DMS53 treated with DMSO at 0.1 percent for 48 hours (cell line): ENCODE measurements around the gene CYB5A.
A peak's percentile ranks its signal among the peaks of the same experiment; 100 is the strongest.

Source experiments
- DNase-seq: peaks from one replicate; lab custom pipeline; 2025; ENCODE audit not compliant: unreplicated experiment; lab: John Stamatoyannopoulos, UW

The CYB5A gene

GRCh38 chr18:74278983-74279382 is 12.8 kb downstream of the CYB5A start:
- DNase-seq: no peak

DNA sequence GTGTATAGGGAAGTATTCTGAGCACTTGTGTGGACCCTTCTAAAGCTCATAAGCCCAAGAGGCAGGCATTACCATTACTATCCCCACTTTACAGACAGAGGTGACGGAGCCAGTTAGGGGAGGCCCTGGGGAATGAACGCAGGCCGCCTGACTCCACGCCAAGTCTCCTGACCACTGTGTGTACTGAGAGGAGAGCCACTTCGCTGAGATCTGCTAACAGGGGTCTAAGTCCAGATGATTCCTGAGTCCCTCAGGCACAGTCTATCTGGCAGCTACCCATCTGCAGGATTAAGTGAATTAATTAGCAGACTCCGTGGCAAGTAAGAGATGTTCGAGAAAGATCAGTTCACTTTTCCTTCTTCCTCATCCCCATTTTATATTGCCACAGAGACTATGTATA is 13.7 kb downstream of the CYB5A start:
- DNase-seq: no peak

DNA sequence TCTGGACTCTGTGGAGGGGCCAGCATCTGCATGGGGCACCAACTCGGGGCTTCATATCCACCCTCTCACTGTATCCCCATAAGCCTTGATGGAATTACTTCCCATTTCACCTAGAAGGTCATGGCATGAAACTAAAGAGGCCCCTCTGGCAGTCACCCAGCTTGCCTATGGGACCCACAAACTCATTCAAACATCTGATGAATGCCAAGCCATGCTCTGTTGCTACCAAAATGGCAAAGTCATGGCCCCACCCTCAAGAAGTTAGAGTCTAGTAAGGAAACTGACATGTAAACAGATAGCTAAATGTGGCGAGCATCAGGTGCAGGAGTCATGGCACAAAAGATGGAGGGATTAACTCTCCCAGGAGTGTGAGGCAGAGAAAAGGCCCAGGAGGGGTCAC is 14.5 kb downstream of the CYB5A start:
- DNase-seq: no peak

- DNase-seq: no peak
Observed at GRCh38 chr18:74276609-74277008, 15.2 kb downstream of the CYB5A start.

DNA sequence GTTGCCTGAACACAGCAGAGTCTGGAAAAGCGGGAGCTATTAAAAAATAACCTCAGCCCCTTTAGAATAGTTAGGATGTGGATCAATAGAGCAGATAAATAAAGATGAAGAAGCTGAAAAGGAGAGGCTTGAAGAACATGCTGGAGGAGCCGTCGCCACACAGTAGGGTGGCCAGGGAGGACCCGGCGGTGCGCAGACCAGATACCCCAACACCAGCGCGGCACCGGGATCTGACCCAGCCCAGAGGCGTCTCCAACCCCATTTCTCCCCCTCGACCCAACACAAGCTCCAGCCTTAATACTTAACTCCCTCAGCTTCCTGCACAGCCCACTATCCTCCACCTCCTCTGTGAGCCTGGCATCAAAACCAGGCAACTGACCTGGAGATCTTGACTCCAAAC is 16.0 kb downstream of the CYB5A start:
- DNase-seq: no peak

- no peak for DNase-seq
Observed at GRCh38 chr18:74274700-74275099, 17.1 kb downstream of the CYB5A start.

DNA sequence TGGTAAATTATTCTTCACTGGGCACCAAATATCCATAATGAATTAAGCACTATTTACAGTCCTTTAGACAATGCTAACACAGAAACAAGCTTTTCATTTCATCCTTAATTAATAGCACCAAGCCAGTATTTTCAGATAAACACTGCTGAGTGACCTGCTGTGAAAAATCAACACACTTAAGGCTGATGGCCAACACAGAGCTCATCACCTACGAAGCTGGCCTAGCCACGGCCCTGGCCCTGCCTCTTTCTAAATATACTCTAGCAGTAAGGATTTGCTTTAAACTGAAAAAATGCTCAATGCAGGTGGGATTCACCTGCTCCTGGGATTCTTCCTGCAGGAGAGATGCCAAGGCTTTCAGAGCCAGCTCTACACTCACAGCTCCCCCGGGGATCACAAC is 18.4 kb downstream of the CYB5A start:
- DNase-seq: peak; percentile 35

GRCh38 chr18:74271635-74272034 is 20.1 kb downstream of the CYB5A start:
- no peak for DNase-seq

GRCh38 chr18:74268933-74269620 is 22.7 kb downstream of the CYB5A start:
- DNase-seq: no peak

GRCh38 chr18:74268175-74268574 is 23.6 kb downstream of the CYB5A start:
- DNase-seq: no peak

GRCh38 chr18:74266161-74266560 is 25.6 kb downstream of the CYB5A start:
- no peak for DNase-seq

GRCh38 chr18:74265546-74266098 is 26.1 kb downstream of the CYB5A start:
- no peak for DNase-seq

DNA sequence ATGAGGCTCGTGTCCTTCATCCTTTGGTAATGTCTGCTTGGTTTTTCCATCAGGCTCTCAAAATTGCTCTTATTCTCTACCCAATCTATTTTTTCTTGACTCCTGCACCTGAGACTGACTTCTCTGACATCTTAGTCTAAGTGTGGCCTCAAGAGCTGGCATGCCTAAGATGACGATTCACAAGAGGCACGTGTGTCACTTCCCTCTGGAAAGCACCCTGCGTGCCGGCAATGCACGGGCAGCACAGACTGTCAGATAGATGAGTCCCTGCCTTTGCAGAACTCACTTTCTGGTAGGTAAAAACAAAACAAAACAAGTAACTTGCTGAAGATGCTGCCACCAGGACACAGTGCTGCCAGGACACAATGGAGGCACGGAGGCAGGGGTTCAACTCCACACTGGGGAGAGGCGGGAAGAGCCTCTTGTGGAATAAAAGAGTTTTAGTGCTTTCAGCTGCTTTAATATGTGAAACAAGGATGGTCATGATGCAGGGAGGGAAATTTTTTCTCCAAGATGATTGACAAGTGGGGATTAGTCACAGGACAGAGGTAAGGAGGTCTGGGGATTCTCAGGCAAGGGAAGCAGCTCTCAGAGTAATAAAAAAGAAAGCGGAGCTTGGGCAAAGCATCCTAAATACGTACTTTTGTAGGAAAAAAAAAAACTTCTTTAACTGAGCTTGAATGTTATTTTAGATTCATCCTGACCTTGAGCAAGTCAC is 27.3 kb downstream of the CYB5A start:
- no peak for DNase-seq

DNA sequence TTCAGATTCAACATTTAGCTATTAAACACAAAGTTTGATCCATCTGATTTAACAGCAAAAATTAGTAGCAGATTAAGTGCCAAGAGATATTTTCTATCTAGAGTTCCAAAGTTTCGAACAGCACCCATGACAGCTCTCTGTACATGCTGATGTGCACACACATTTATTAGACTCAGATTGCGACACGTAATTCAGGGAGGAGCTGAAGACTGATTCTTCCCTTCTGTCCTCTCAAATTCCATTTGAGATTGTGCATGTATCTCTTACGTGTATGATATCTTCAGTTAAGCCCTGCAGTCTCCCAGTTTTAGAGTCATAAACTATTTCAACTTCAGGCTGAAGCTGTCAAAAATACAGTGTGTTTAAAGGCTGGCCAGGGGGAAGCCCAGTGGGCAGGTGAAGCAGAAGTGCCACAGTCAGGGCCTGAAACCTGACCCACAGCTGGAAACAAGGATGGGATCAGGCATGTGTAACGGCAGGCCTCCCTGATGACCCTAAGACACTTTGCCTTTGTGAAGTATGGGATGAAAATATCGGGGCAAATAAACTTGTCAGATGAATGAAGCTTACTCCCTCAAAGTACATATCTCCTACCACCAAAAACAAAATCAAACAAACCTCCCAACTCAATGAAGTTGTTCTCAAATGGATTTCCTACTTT is 30.6 kb downstream of the CYB5A start:
- DNase-seq: no peak

- no peak for DNase-seq
Observed at GRCh38 chr18:74259347-74259746, 32.4 kb downstream of the CYB5A start.

GRCh38 chr18:74257083-74257482 is 34.7 kb downstream of the CYB5A start:
- no peak for DNase-seq

GRCh38 chr18:74256190-74256589 is 35.6 kb downstream of the CYB5A start:
- DNase-seq: no peak

- DNase-seq: no peak
Observed at GRCh38 chr18:74255131-74255616, 36.6 kb downstream of the CYB5A start.

- no peak for DNase-seq
Observed at GRCh38 chr18:74252039-74252395, 39.7 kb downstream of the CYB5A start.

DNA sequence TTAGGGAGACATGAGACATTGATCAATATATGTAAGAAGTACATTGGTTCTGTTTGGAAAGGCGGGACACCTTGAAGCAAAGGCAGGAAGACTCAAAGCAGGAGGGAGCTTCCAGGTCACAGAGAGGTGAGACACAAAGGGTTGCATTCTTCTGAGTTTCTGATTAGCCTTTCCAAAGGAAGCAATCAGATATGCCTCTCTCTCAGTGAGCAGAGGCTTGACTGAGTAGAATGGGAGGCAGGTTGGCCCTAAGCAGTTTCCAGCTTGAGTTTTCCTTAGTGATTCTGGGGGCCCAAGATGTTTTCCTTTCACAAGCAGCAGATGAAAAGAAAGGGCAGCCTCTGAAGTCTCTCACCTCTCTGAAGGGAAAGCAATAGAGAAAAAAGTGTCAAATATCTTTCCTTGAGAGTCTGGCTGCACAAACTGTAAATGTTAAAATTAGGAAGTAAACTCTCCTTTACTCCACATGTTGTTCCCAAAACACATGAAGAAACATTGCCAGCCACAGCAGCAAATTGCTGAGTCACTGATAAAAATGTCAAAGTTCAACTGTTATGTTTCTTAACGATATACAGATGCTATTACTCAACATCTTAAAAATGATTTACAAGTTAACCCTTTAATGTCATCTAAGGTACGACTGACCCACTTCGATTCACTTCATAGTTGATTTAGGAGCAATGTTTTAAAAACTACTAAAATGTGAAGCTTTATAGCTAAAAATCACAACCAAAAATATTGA is 40.3 kb downstream of the CYB5A start:
- no peak for DNase-seq

- DNase-seq: no peak
Observed at GRCh38 chr18:74250131-74250530, 41.6 kb downstream of the CYB5A start.
